ENCODE data around the gene BUD31. TPM values are rescaled to one million over a fixed set of nuclear protein-coding genes. Genes with fewer than 3 reads are reported as not detected.
A peak's percentile ranks its signal among the peaks of the same experiment; 100 is the strongest.

The BUD31 gene
- total RNA-seq, 1 donor from 2014 or later, result 131 TPM

GRCh38 chr7:99396418-99397296 lies 12.1 kb upstream of the BUD31 start:
- H3K27me3 Mint-ChIP-seq (ENCODE audit: unreplicated experiment), result no peaks in the 10 kb centered on the region
- H3K9me3 Mint-ChIP-seq (ENCODE audit: unreplicated experiment), result no peaks in the 10 kb centered on the region
- H3K36me3 Mint-ChIP-seq (ENCODE audit: unreplicated experiment), result peaks cover 32% of the 10 kb centered on the region
- DNase-seq (ENCODE audit: extremely low spot score, unreplicated experiment), result no peak
- peaks cover 21% of the 10 kb centered on the region for H3K4me1 Mint-ChIP-seq (ENCODE audit: unreplicated experiment)
- no peak overlapping the region for H3K27ac Mint-ChIP-seq (ENCODE audit: unreplicated experiment)
- TF ChIP-seq CTCF (IDR thresholded peaks at IDR 0.05), result no peak
- H3K4me3 Mint-ChIP-seq (ENCODE audit: unreplicated experiment), result no peak overlapping the region

- Mint-ChIP-seq H3K27me3 (ENCODE audit: unreplicated experiment) (no peaks in the 10 kb centered on the region), H3K36me3 (ENCODE audit: unreplicated experiment) (peaks cover 32% of the 10 kb centered on the region), H3K4me3 (ENCODE audit: unreplicated experiment) (no peak overlapping the region), H3K9me3 (ENCODE audit: unreplicated experiment) (no peaks in the 10 kb centered on the region), H3K4me1 (ENCODE audit: unreplicated experiment) (peaks cover 21% of the 10 kb centered on the region), H3K27ac (ENCODE audit: unreplicated experiment) (no peak overlapping the region)
- DNase-seq (ENCODE audit: extremely low spot score, unreplicated experiment), result no peak
- TF ChIP-seq CTCF (IDR thresholded peaks at IDR 0.05), result no peak
These were observed 11.3 kb upstream of the BUD31 start for GRCh38 chr7:99397297-99397983.

GRCh38 chr7:99398891-99399445 lies 9.8 kb upstream of the BUD31 start:
- no peak for TF ChIP-seq CTCF (IDR thresholded peaks at IDR 0.05)
- H3K36me3 Mint-ChIP-seq (ENCODE audit: unreplicated experiment), result peaks cover 45% of the 10 kb centered on the region
- H3K4me3 Mint-ChIP-seq (ENCODE audit: unreplicated experiment), result no peak overlapping the region
- H3K27me3 Mint-ChIP-seq (ENCODE audit: unreplicated experiment), result no peaks in the 10 kb centered on the region
- peaks cover 8% of the 10 kb centered on the region for H3K4me1 Mint-ChIP-seq (ENCODE audit: unreplicated experiment)
- peak overlapping the region; percentile 48 for H3K27ac Mint-ChIP-seq (ENCODE audit: unreplicated experiment)
- no peaks in the 10 kb centered on the region for H3K9me3 Mint-ChIP-seq (ENCODE audit: unreplicated experiment)
- DNase-seq (ENCODE audit: extremely low spot score, unreplicated experiment), result no peak

GRCh38 chr7:99399597-99399996 lies 9.2 kb upstream of the BUD31 start:
- Mint-ChIP-seq H3K27me3 (ENCODE audit: unreplicated experiment) (no peaks in the 10 kb centered on the region), H3K4me1 (ENCODE audit: unreplicated experiment) (peaks cover 8% of the 10 kb centered on the region), H3K9me3 (ENCODE audit: unreplicated experiment) (no peaks in the 10 kb centered on the region), H3K4me3 (ENCODE audit: unreplicated experiment) (no peak overlapping the region), H3K27ac (ENCODE audit: unreplicated experiment) (no peak overlapping the region), H3K36me3 (ENCODE audit: unreplicated experiment) (peaks cover 45% of the 10 kb centered on the region)
- no peak for TF ChIP-seq CTCF (IDR thresholded peaks at IDR 0.05)
- no peak for DNase-seq (ENCODE audit: extremely low spot score, unreplicated experiment)

GRCh38 chr7:99402854-99403253 lies 5.9 kb upstream of the BUD31 start:
- H3K27ac Mint-ChIP-seq (ENCODE audit: unreplicated experiment), result no peak overlapping the region
- no peaks in the 10 kb centered on the region for H3K27me3 Mint-ChIP-seq (ENCODE audit: unreplicated experiment)
- H3K36me3 Mint-ChIP-seq (ENCODE audit: unreplicated experiment), result peaks cover 36% of the 10 kb centered on the region
- H3K4me1 Mint-ChIP-seq (ENCODE audit: unreplicated experiment), result peaks cover 22% of the 10 kb centered on the region
- H3K4me3 Mint-ChIP-seq (ENCODE audit: unreplicated experiment), result no peak overlapping the region
- H3K9me3 Mint-ChIP-seq (ENCODE audit: unreplicated experiment), result no peaks in the 10 kb centered on the region
- DNase-seq (ENCODE audit: extremely low spot score, unreplicated experiment), result no peak
- TF ChIP-seq CTCF (IDR thresholded peaks at IDR 0.05), result no peak
